ENCODE results near the gene SEC24B.

The SEC24B gene

GRCh38 chr4:109390115-109390768 is 43.4 kb upstream of the SEC24B start:
- H3K9ac ChIP-seq (ENCODE audit: low read length): no peak overlapping the region
- H3K4me3 ChIP-seq (ENCODE audit: low read depth, low read length): no peak overlapping the region
- H3K27ac ChIP-seq (ENCODE audit: low read depth, low read length): no peak overlapping the region
- no peaks in the 10 kb centered on the region for H3K79me1 ChIP-seq (ENCODE audit: low read length)
- H3K18ac ChIP-seq (ENCODE audit: low read length): no peak overlapping the region
- no peaks in the 10 kb centered on the region for H3K27me3 ChIP-seq (ENCODE audit: insufficient read depth, low read length)
- no peaks in the 10 kb centered on the region for H3K4me1 ChIP-seq (ENCODE audit: control insufficient read depth in 1 of 2, insufficient read depth in 2 of 2, low read length in 2 of 2)
- H2BK5ac ChIP-seq (ENCODE audit: low read depth, low read length, poor library complexity): no peak overlapping the region
- no peak overlapping the region for H3K4ac ChIP-seq (ENCODE audit: low read depth, low read length)
- H2BK120ac ChIP-seq (ENCODE audit: insufficient read depth, low read length, poor library complexity): no peak overlapping the region
- no peak overlapping the region for H4K91ac ChIP-seq (ENCODE audit: low read depth, low read length)
- no peak overlapping the region for H2BK12ac ChIP-seq (ENCODE audit: low read length)
- peaks cover under 1% of the 10 kb centered on the region for H3K9me3 ChIP-seq (ENCODE audit: insufficient read depth, low read depth, low read length)
- H2AK5ac ChIP-seq (ENCODE audit: low read length): no peak overlapping the region
- no peak overlapping the region for H4K12ac ChIP-seq (ENCODE audit: low read depth, low read length)
- no peak overlapping the region for H2AFZ ChIP-seq (ENCODE audit: insufficient read depth, low read length, poor library complexity)
- H3K79me2 ChIP-seq (ENCODE audit: control insufficient read depth, insufficient read depth, low read length, poor library complexity): no peaks in the 10 kb centered on the region
- no peak overlapping the region for H3K4me2 ChIP-seq (ENCODE audit: low read length)
- DNase-seq: no peak
- H3K36me3 ChIP-seq (ENCODE audit: control insufficient read depth in 1 of 2, insufficient read depth in 2 of 2, low read length in 2 of 2): no peaks in the 10 kb centered on the region
- H3K23ac ChIP-seq (ENCODE audit: low read length): no peak overlapping the region
- no peak overlapping the region for H3K14ac ChIP-seq (ENCODE audit: low read length)
- H4K8ac ChIP-seq (ENCODE audit: low read depth, low read length): no peak overlapping the region

- no peaks in the 10 kb centered on the region for H3K27me3 ChIP-seq (ENCODE audit: insufficient read depth, low read length)
- H3K4ac ChIP-seq (ENCODE audit: low read depth, low read length): no peak overlapping the region
- H2BK120ac ChIP-seq (ENCODE audit: insufficient read depth, low read length, poor library complexity): no peak overlapping the region
- H3K27ac ChIP-seq (ENCODE audit: low read depth, low read length): no peak overlapping the region
- H3K4me3 ChIP-seq (ENCODE audit: low read depth, low read length): no peak overlapping the region
- WGBS (ENCODE audit: extremely low coverage, insufficient coverage, insufficient read length): no CpG with 5 or more reads among the region's 10 CpGs
- no peak overlapping the region for H3K4me2 ChIP-seq (ENCODE audit: low read length)
- H4K12ac ChIP-seq (ENCODE audit: low read depth, low read length): no peak overlapping the region
- no peak overlapping the region for H3K18ac ChIP-seq (ENCODE audit: low read length)
- H3K79me2 ChIP-seq (ENCODE audit: control insufficient read depth, insufficient read depth, low read length, poor library complexity): no peaks in the 10 kb centered on the region
- no peaks in the 10 kb centered on the region for H3K79me1 ChIP-seq (ENCODE audit: low read length)
- no peaks in the 10 kb centered on the region for H3K4me1 ChIP-seq (ENCODE audit: control insufficient read depth in 1 of 2, insufficient read depth in 2 of 2, low read length in 2 of 2)
- no peak overlapping the region for H3K14ac ChIP-seq (ENCODE audit: low read length)
- no peaks in the 10 kb centered on the region for H3K36me3 ChIP-seq (ENCODE audit: control insufficient read depth in 1 of 2, insufficient read depth in 2 of 2, low read length in 2 of 2)
- no peak overlapping the region for H4K91ac ChIP-seq (ENCODE audit: low read depth, low read length)
- no peak overlapping the region for H2BK5ac ChIP-seq (ENCODE audit: low read depth, low read length, poor library complexity)
- no peak overlapping the region for H4K8ac ChIP-seq (ENCODE audit: low read depth, low read length)
- H2BK12ac ChIP-seq (ENCODE audit: low read length): no peak overlapping the region
- H3K9me3 ChIP-seq (ENCODE audit: insufficient read depth, low read depth, low read length): no peaks in the 10 kb centered on the region
- no peak overlapping the region for H2AK5ac ChIP-seq (ENCODE audit: low read length)
- no peak overlapping the region for H3K9ac ChIP-seq (ENCODE audit: low read length)
- no peak overlapping the region for H2AFZ ChIP-seq (ENCODE audit: insufficient read depth, low read length, poor library complexity)
- H3K23ac ChIP-seq (ENCODE audit: low read length): no peak overlapping the region
- DNase-seq: no peak
Observed at GRCh38 chr4:109395694-109396093, 37.9 kb upstream of the SEC24B start.

GRCh38 chr4:109398928-109399327 is 34.7 kb upstream of the SEC24B start:
- H3K4me1 ChIP-seq (ENCODE audit: control insufficient read depth in 1 of 2, insufficient read depth in 2 of 2, low read length in 2 of 2): no peaks in the 10 kb centered on the region
- H3K9ac ChIP-seq (ENCODE audit: low read length): no peak overlapping the region
- H3K23ac ChIP-seq (ENCODE audit: low read length): no peak overlapping the region
- H4K8ac ChIP-seq (ENCODE audit: low read depth, low read length): no peak overlapping the region
- no CpG with 5 or more reads among the region's 1 CpG for WGBS (ENCODE audit: extremely low coverage, insufficient coverage, insufficient read length)
- no peak overlapping the region for H4K12ac ChIP-seq (ENCODE audit: low read depth, low read length)
- H3K27me3 ChIP-seq (ENCODE audit: insufficient read depth, low read length): no peaks in the 10 kb centered on the region
- no peak overlapping the region for H3K27ac ChIP-seq (ENCODE audit: low read depth, low read length)
- H2BK12ac ChIP-seq (ENCODE audit: low read length): no peak overlapping the region
- H3K4me3 ChIP-seq (ENCODE audit: low read depth, low read length): no peak overlapping the region
- no peaks in the 10 kb centered on the region for H3K79me1 ChIP-seq (ENCODE audit: low read length)
- no peak overlapping the region for H2BK120ac ChIP-seq (ENCODE audit: insufficient read depth, low read length, poor library complexity)
- H2AK5ac ChIP-seq (ENCODE audit: low read length): no peak overlapping the region
- H3K36me3 ChIP-seq (ENCODE audit: control insufficient read depth in 1 of 2, insufficient read depth in 2 of 2, low read length in 2 of 2): no peaks in the 10 kb centered on the region
- H3K18ac ChIP-seq (ENCODE audit: low read length): no peak overlapping the region
- H3K9me3 ChIP-seq (ENCODE audit: insufficient read depth, low read depth, low read length): no peaks in the 10 kb centered on the region
- no peak overlapping the region for H2BK5ac ChIP-seq (ENCODE audit: low read depth, low read length, poor library complexity)
- H3K4ac ChIP-seq (ENCODE audit: low read depth, low read length): no peak overlapping the region
- H3K14ac ChIP-seq (ENCODE audit: low read length): no peak overlapping the region
- H2AFZ ChIP-seq (ENCODE audit: insufficient read depth, low read length, poor library complexity): no peak overlapping the region
- H4K91ac ChIP-seq (ENCODE audit: low read depth, low read length): no peak overlapping the region
- no peaks in the 10 kb centered on the region for H3K79me2 ChIP-seq (ENCODE audit: control insufficient read depth, insufficient read depth, low read length, poor library complexity)
- DNase-seq: no peak
- H3K4me2 ChIP-seq (ENCODE audit: low read length): no peak overlapping the region

- Histone ChIP-seq H2BK5ac (ENCODE audit: low read depth, low read length, poor library complexity) (no peak overlapping the region), H2BK12ac (ENCODE audit: low read length) (no peak overlapping the region), H4K91ac (ENCODE audit: low read depth, low read length) (no peak overlapping the region), H4K8ac (ENCODE audit: low read depth, low read length) (no peak overlapping the region), H3K23ac (ENCODE audit: low read length) (no peak overlapping the region), H2AFZ (ENCODE audit: insufficient read depth, low read length, poor library complexity) (no peak overlapping the region), H3K79me2 (ENCODE audit: control insufficient read depth, insufficient read depth, low read length, poor library complexity) (no peaks in the 10 kb centered on the region), H3K27me3 (ENCODE audit: insufficient read depth, low read length) (no peaks in the 10 kb centered on the region), H4K12ac (ENCODE audit: low read depth, low read length) (no peak overlapping the region), H3K18ac (ENCODE audit: low read length) (no peak overlapping the region), H3K14ac (ENCODE audit: low read length) (no peak overlapping the region), H3K9me3 (ENCODE audit: insufficient read depth, low read depth, low read length) (no peaks in the 10 kb centered on the region), H3K4me3 (ENCODE audit: low read depth, low read length) (no peak overlapping the region), H3K36me3 (ENCODE audit: control insufficient read depth in 1 of 2, insufficient read depth in 2 of 2, low read length in 2 of 2) (peaks cover 0 to 1% of the 10 kb centered on the region in 2 experiments), H2BK120ac (ENCODE audit: insufficient read depth, low read length, poor library complexity) (no peak overlapping the region), H3K27ac (ENCODE audit: low read depth, low read length) (no peak overlapping the region), H3K4ac (ENCODE audit: low read depth, low read length) (no peak overlapping the region), H2AK5ac (ENCODE audit: low read length) (no peak overlapping the region), H3K9ac (ENCODE audit: low read length) (no peak overlapping the region), H3K4me1 (ENCODE audit: control insufficient read depth in 1 of 2, insufficient read depth in 2 of 2, low read length in 2 of 2) (peaks cover 3 to 7% of the 10 kb centered on the region in 2 experiments), H3K79me1 (ENCODE audit: low read length) (no peaks in the 10 kb centered on the region), H3K4me2 (ENCODE audit: low read length) (no peak overlapping the region)
- WGBS (ENCODE audit: extremely low coverage, insufficient coverage, insufficient read length): no CpG with 5 or more reads among the region's 2 CpGs
- DNase-seq: peak; percentile 21 to 62
Observed at GRCh38 chr4:109406337-109406931, 27.2 kb upstream of the SEC24B start.

Data from trophoblast cell (in vitro differentiated cells and primary cell).